T-helper 9 cell (primary cell): ENCODE measurements around the gene FSIP1.
A peak's percentile ranks its signal among the peaks of the same experiment; 100 is the strongest.

Experiments
- DNase-seq: peaks from one replicate; pipeline ENCODE4 v3.0.0-alpha.2; 2020

The FSIP1 gene

GRCh38 chr15:39719109-39719508 is 63.5 kb downstream of the FSIP1 start:
- no peak for DNase-seq

- DNase-seq, result no peak
These were observed 65.5 kb downstream of the FSIP1 start for GRCh38 chr15:39717134-39717533.

GRCh38 chr15:39714251-39714650 is 68.4 kb downstream of the FSIP1 start:
- DNase-seq, result no peak

- DNase-seq, result no peak
These were observed 68.8 kb downstream of the FSIP1 start for GRCh38 chr15:39713846-39714245.

GRCh38 chr15:39710681-39711080 is 72.0 kb downstream of the FSIP1 start:
- no peak for DNase-seq

GRCh38 chr15:39709941-39710340 is 72.7 kb downstream of the FSIP1 start:
- DNase-seq, result no peak

GRCh38 chr15:39706206-39706605 is 76.4 kb downstream of the FSIP1 start:
- DNase-seq, result no peak

- DNase-seq, result no peak
These were observed 78.0 kb downstream of the FSIP1 start for GRCh38 chr15:39704689-39705088.

- DNase-seq, result no peak
These were observed 78.4 kb downstream of the FSIP1 start for GRCh38 chr15:39704235-39704634.

- DNase-seq, result no peak
These were observed 80.7 kb downstream of the FSIP1 start for GRCh38 chr15:39701988-39702387.

- no peak for DNase-seq
These were observed 82.3 kb downstream of the FSIP1 start for GRCh38 chr15:39700375-39700700.

GRCh38 chr15:39699516-39700374 is 82.9 kb downstream of the FSIP1 start:
- DNase-seq, result no peak

GRCh38 chr15:39698444-39699390 is 83.9 kb downstream of the FSIP1 start:
- DNase-seq, result no peak

GRCh38 chr15:39697509-39697908 is 85.1 kb downstream of the FSIP1 start:
- DNase-seq, result no peak

- no peak for DNase-seq
These were observed 86.8 kb downstream of the FSIP1 start for GRCh38 chr15:39695793-39696192.

- no peak for DNase-seq
These were observed 90.0 kb downstream of the FSIP1 start for GRCh38 chr15:39692356-39693327.

- no peak for DNase-seq
These were observed 91.6 kb downstream of the FSIP1 start for GRCh38 chr15:39690881-39691634.

- no peak for DNase-seq
These were observed 94.7 kb downstream of the FSIP1 start for GRCh38 chr15:39687965-39688364.

GRCh38 chr15:39685999-39686613 is 96.5 kb downstream of the FSIP1 start:
- peak; percentile 3 for DNase-seq

GRCh38 chr15:39685367-39685766 is 97.3 kb downstream of the FSIP1 start:
- no peak for DNase-seq

- no peak for DNase-seq
These were observed 98.4 kb downstream of the FSIP1 start for GRCh38 chr15:39684233-39684632.
